HCT116 (cell line): ENCODE results near the gene TSPOAP1. TPM values are rescaled to one million over a fixed set of nuclear protein-coding genes. Genes with fewer than 3 reads are reported as not detected.

Source experiments
- ATAC-seq: fragments of 200-7000 bp; cut with Tn5 transposase; 2 replicates; pipeline ENCODE4 v1.9.1; 2020; ENCODE audit warnings: mild to moderate bottlenecking, moderate library complexity
- BruUV-seq: library from RNA; stranded (reverse); fragments of 400-500 nt; replicated peaks from 2 replicates; lab custom pipeline; 2021; lab: Mats Ljungman, UMichigan
- CTCF ChIA-PET: fragments of 300-600 bp; sonication (Branson Sonifier 250); formaldehyde crosslinking; loops from one replicate; lab custom pipeline; 2021; ENCODE audit warnings: antibody characterized with exemption; lab: Charles Lee
- POLR2A ChIA-PET: fragments of 300-600, 350-600 bp; sonication (Branson Sonifier 250); formaldehyde crosslinking; loops from one replicate; lab custom pipeline; 2021; ENCODE audit warnings: antibody characterized with exemption; lab: Charles Lee
- RAD21 ChIA-PET, 2 experiments: fragments of 300-600 bp; sonication (Branson Sonifier 250); formaldehyde crosslinking; loops; one replicate each; lab custom pipeline; 2023; ENCODE audit warnings: low total read pairs in 2 of 2; ENCODE audit not compliant: uncharacterized antibody in 2 of 2, unreplicated experiment in 2 of 2, low non-redundant PET in 1 of 2; lab: Charles Lee
- DNase-seq: peaks from one replicate; pipeline ENCODE4 v3.0.0-alpha.2; 2010; ENCODE audit warnings: low read depth, low spot score
- H2AFZ ChIP-seq: fragments of 200-600 bp; shearing (Covaris generic), sonication (generic); 2 replicates; pipeline ENCODE4 v1.6.1; 2017; ENCODE audit warnings: low read depth, mixed run types, mixed read lengths, antibody characterized with exemption, low read length; ENCODE audit not compliant: poor library complexity, severe bottlenecking
- H3K27ac ChIP-seq: 2 replicates; pipeline ENCODE4 v1.5.1; 2012; ENCODE audit warnings: low read depth, low read length
- H3K27me3 ChIP-seq: fragments of 200-600 bp; sonication (generic); 2 replicates; pipeline ENCODE4 v1.6.1; 2016; ENCODE audit warnings: mixed run types, low read length, mixed read lengths; ENCODE audit not compliant: insufficient read depth
- H3K36me3 ChIP-seq, 2 experiments: fragments of 200-500 bp in 1 of 2; fragments of 200-600 bp in 1 of 2; sonication (Bioruptor generic) in 1 of 2; sonication (generic) in 1 of 2; 2 replicates each; pipeline versions ENCODE4 v1.5.1 to v1.6.1; 2014 to 2016; ENCODE audit warnings: low read length in 2 of 2, inconsistent platforms in 1 of 2, mixed read lengths in 1 of 2, mixed run types in 1 of 2; ENCODE audit not compliant: insufficient read depth in 2 of 2, control insufficient read depth in 1 of 2
- H3K4me1 ChIP-seq, 2 experiments: fragments of 200-600 bp in 1 of 2; sonication (generic) in 1 of 2; 2 replicates each; pipeline versions ENCODE4 v1.5.1 to v1.6.1; 2012 to 2017; ENCODE audit warnings: low read length in 2 of 2, inconsistent platforms in 1 of 2, mild to moderate bottlenecking in 1 of 2, mixed read lengths in 1 of 2, mixed run types in 1 of 2, moderate library complexity in 1 of 2; ENCODE audit not compliant: insufficient read depth in 2 of 2, control insufficient read depth in 1 of 2
- H3K4me2 ChIP-seq: fragments of 200-600 bp; sonication (generic); 2 replicates; pipeline ENCODE4 v1.6.1; 2017; ENCODE audit warnings: mixed run types, low read length, mixed read lengths
- H3K4me3 ChIP-seq, 2 experiments: fragments of 200-600 bp in 1 of 2; sonication (generic) in 1 of 2; replicated peaks in 1 of 2; 2 replicates each; pipeline ENCODE4 v1.5.1; 2011 to 2016; ENCODE audit warnings: low read length in 2 of 2, control low read depth in 1 of 2, low read depth in 1 of 2, mild to moderate bottlenecking in 1 of 2, mixed read lengths in 1 of 2, mixed run types in 1 of 2
- H3K79me2 ChIP-seq: fragments of 200-600 bp; sonication (generic); 2 replicates; pipeline ENCODE4 v1.6.1; 2017; ENCODE audit warnings: mild to moderate bottlenecking, mixed run types, low read length, moderate library complexity, mixed read lengths; ENCODE audit not compliant: insufficient read depth
- H3K9ac ChIP-seq: fragments of 200-600 bp; sonication (generic); 2 replicates; pipeline ENCODE4 v1.6.1; 2016; ENCODE audit warnings: low read length, mixed read lengths
- H3K9me2 ChIP-seq: fragments of 200-600 bp; sonication (generic), shearing (Covaris generic); 2 replicates; pipeline ENCODE4 v1.6.1; 2017; ENCODE audit warnings: mixed run types, mild to moderate bottlenecking, moderate library complexity; ENCODE audit not compliant: insufficient read depth
- H3K9me3 ChIP-seq, 2 experiments: fragments of 200-500 bp in 1 of 2; fragments of 200-600 bp in 1 of 2; sonication (Bioruptor generic) in 1 of 2; sonication (generic) in 1 of 2; 2 replicates each; pipeline ENCODE4 v1.6.1; 2014 to 2017; ENCODE audit warnings: low read length in 2 of 2, mixed read lengths in 2 of 2, inconsistent platforms in 1 of 2, low read depth in 1 of 2, mild to moderate bottlenecking in 1 of 2, mixed run types in 1 of 2, moderate library complexity in 1 of 2; ENCODE audit not compliant: control insufficient read depth in 1 of 2, insufficient read depth in 1 of 2
- H4K20me1 ChIP-seq: fragments of 200-600 bp; sonication (generic), shearing (Covaris generic); 2 replicates; pipeline ENCODE4 v1.6.1; 2017; ENCODE audit warnings: mixed run types, mild to moderate bottlenecking, moderate library complexity; ENCODE audit not compliant: insufficient read depth
- ATF3 ChIP-seq: IDR thresholded peaks from 2 replicates; pipeline ENCODE4 v1.6.1; 2012
- CBX3 ChIP-seq: IDR thresholded peaks from 2 replicates; pipeline ENCODE4 v1.6.1; 2012; ENCODE audit warnings: low read depth
- CEBPB ChIP-seq: IDR thresholded peaks from 2 replicates; pipeline ENCODE4 v1.6.1; 2012; ENCODE audit warnings: low read depth
- EGR1 ChIP-seq: IDR thresholded peaks from 2 replicates; pipeline ENCODE4 v1.6.1; 2012; ENCODE audit warnings: low read depth
- ELF1 ChIP-seq: IDR thresholded peaks from 2 replicates; pipeline ENCODE4 v1.6.1; 2012; ENCODE audit warnings: low read depth, borderline replicate concordance
- EZH2phosphoT487 ChIP-seq: fragments of 200-600 bp; IDR thresholded peaks from 2 replicates; pipeline ENCODE4 v1.6.1; 2018; ENCODE audit warnings: antibody characterized with exemption, borderline replicate concordance
- FOSL1 ChIP-seq: IDR thresholded peaks from 2 replicates; pipeline ENCODE4 v1.6.1; 2012; ENCODE audit warnings: low read depth
- JUND ChIP-seq: IDR thresholded peaks from 2 replicates; pipeline ENCODE4 v1.6.1; 2012
- MAX ChIP-seq: IDR thresholded peaks from 2 replicates; pipeline ENCODE4 v1.6.1; 2012
- POLR2A ChIP-seq: IDR thresholded peaks from 2 replicates; pipeline ENCODE4 v1.7.0; 2011; ENCODE audit warnings: borderline replicate concordance; ENCODE audit not compliant: insufficient read depth, insufficient read length; ENCODE audit errors: extremely low read depth
- POLR2AphosphoS5 ChIP-seq: IDR thresholded peaks from 2 replicates; pipeline ENCODE4 v1.6.1; 2011; ENCODE audit warnings: mild to moderate bottlenecking, low read depth, low read length, moderate library complexity
- RAD21 ChIP-seq: IDR thresholded peaks from 2 replicates; pipeline ENCODE4 v1.6.1; 2012; ENCODE audit warnings: low read depth, mild to moderate bottlenecking
- REST ChIP-seq: IDR thresholded peaks from 2 replicates; pipeline ENCODE4 v1.6.1; 2012; ENCODE audit warnings: low read depth
- SP1 ChIP-seq: IDR thresholded peaks from 2 replicates; pipeline ENCODE4 v1.6.1; 2012; ENCODE audit warnings: low read depth
- SRF ChIP-seq: IDR thresholded peaks from 2 replicates; pipeline ENCODE4 v1.6.1; 2012; ENCODE audit warnings: low read depth
- TCF7L2 ChIP-seq: IDR thresholded peaks from 2 replicates; pipeline ENCODE4 v1.7.0; 2011; ENCODE audit warnings: borderline replicate concordance, inconsistent platforms; ENCODE audit not compliant: insufficient read depth, insufficient read length; ENCODE audit errors: extremely low read depth
- YY1 ChIP-seq: IDR thresholded peaks from 2 replicates; pipeline ENCODE4 v1.6.1; 2011; ENCODE audit warnings: low read length, low read depth, moderate library complexity, mild to moderate bottlenecking; ENCODE audit not compliant: insufficient replicate concordance; ENCODE audit errors: extremely low read depth
- ZBTB33 ChIP-seq: IDR thresholded peaks from 2 replicates; pipeline ENCODE4 v1.6.1; 2011; ENCODE audit warnings: mild to moderate bottlenecking, low read length, moderate library complexity; ENCODE audit not compliant: insufficient replicate concordance; ENCODE audit errors: extremely low read depth
- ZFX ChIP-seq: fragments of 450-650 bp; IDR thresholded peaks from 2 replicates; pipeline ENCODE4 v1.6.1; 2017
- ZNF274 ChIP-seq: fragments of 200-500 bp; sonication (Bioruptor generic); IDR thresholded peaks from 2 replicates; pipeline ENCODE4 v1.6.1; 2014; ENCODE audit warnings: mild to moderate bottlenecking, low read depth, low read length, inconsistent platforms
- intact Hi-C: fragments of 100-400 bp; cut with micrococcal nuclease; formaldehyde crosslinking; loops from 2 replicates; pipeline ENCODE4 v1.10.0; 2022
- total RNA-seq: library from RNA; stranded (reverse); gene quantifications from one replicate; pipeline ENCODE4 v1.2.1, GENCODE V29; 2021; ENCODE audit not compliant: unreplicated experiment

Gene TSPOAP1
- total RNA-seq, 1 experiment from 2014 or later: 0.27 TPM

- no peaks in the 10 kb centered on the region for H3K9me3 ChIP-seq
- no peaks in the 10 kb centered on the region for H3K27me3 ChIP-seq
- no TSS peak for BruUV-seq
- no peak overlapping the region for H3K4me2 ChIP-seq
- RAD21 ChIA-PET: no interaction called here
- ATAC-seq: no peak
- peaks cover 0 to 19% of the 10 kb centered on the region in 2 experiments; a peak in 2 of 4 replicates for H3K4me1 ChIP-seq
- H3K4me3 ChIP-seq: no peak overlapping the region
- no peaks in the 10 kb centered on the region for H3K36me3 ChIP-seq
- H4K20me1 ChIP-seq: no peaks in the 10 kb centered on the region
- H3K79me2 ChIP-seq: no peaks in the 10 kb centered on the region
- POLR2A ChIA-PET: no interaction called here
- intact Hi-C loops: no loop called here
- no peak overlapping the region for H3K9ac ChIP-seq
- CTCF ChIA-PET: interaction anchor here (1.4 kb wide), 1 partner anchor 14 kb away, joined by 4 read pairs; no protein-coding TSS in a partner anchor
- DNase-seq: no peak
- no peak for TF ChIP-seq ZNF274
- TF ChIP-seq EGR1: no peak
- no peak for TF ChIP-seq YY1
- no peak for TF ChIP-seq CEBPB
- no peak for TF ChIP-seq SP1
- no peak for TF ChIP-seq ZFX
- TF ChIP-seq POLR2AphosphoS5: no peak
- TF ChIP-seq MAX: no peak
- TF ChIP-seq ZBTB33: no peak
- no peak for TF ChIP-seq FOSL1
- no peak for TF ChIP-seq POLR2A
- no peak for TF ChIP-seq JUND
- no peak for TF ChIP-seq EZH2phosphoT487
- TF ChIP-seq SRF: no peak
- no peak for TF ChIP-seq RAD21
- no peak for TF ChIP-seq REST
- TF ChIP-seq ELF1: no peak
- TF ChIP-seq ATF3: no peak
- TF ChIP-seq CBX3: no peak
- TF ChIP-seq TCF7L2: no peak
- H3K27ac ChIP-seq: no peak overlapping the region
- H3K9me2 ChIP-seq: no peaks in the 10 kb centered on the region
- H2AFZ ChIP-seq: no peak overlapping the region
These were observed 2.6 kb upstream of the TSPOAP1 start for GRCh38 chr17:58330997-58331814.
